HL-60 (cell line): ENCODE data around the gene TINAGL1.

Experiments used
- DNase-seq, 2 experiments: peaks; one replicate each; pipeline ENCODE4 v3.0.0-alpha.2; 2010 to 2020; ENCODE audit warnings: low read depth in 1 of 2, low spot score in 1 of 2
- H3K27ac ChIP-seq: fragments of 250-450 bp; sonication (Bioruptor Pico); replicated peaks from 2 replicates; pipeline ENCODE4 v1.5.1; 2020; ENCODE audit warnings: mild to moderate bottlenecking, moderate library complexity
- H3K27me3 ChIP-seq: fragments of 250-450 bp; sonication (Bioruptor Pico); 2 replicates; pipeline ENCODE4 v1.5.1; 2021; ENCODE audit warnings: mild to moderate bottlenecking, moderate library complexity; ENCODE audit not compliant: insufficient read depth, poor library complexity, severe bottlenecking
- H3K4me3 ChIP-seq: replicated peaks from 2 replicates; pipeline ENCODE4 v1.5.1; 2011; ENCODE audit warnings: mild to moderate bottlenecking, control low read depth, low read length; ENCODE audit not compliant: insufficient read depth
- CTCF ChIP-seq: IDR thresholded peaks from one replicate; pipeline ENCODE4 v1.5.1; 2011; ENCODE audit warnings: low read length, control low read depth, inconsistent platforms; ENCODE audit not compliant: insufficient read depth
- GABPA ChIP-seq: IDR thresholded peaks from 2 replicates; pipeline ENCODE4 v1.6.1; 2012; ENCODE audit warnings: low read depth
- POLR2AphosphoS5 ChIP-seq: IDR thresholded peaks from 2 replicates; pipeline ENCODE4 v1.6.1; 2012; ENCODE audit warnings: low read depth
- REST ChIP-seq: IDR thresholded peaks from 2 replicates; pipeline ENCODE4 v1.6.1; 2012; ENCODE audit warnings: low read depth; ENCODE audit not compliant: insufficient replicate concordance
- SPI1 ChIP-seq: IDR thresholded peaks from 2 replicates; pipeline ENCODE4 v1.6.1; 2012; ENCODE audit warnings: low read depth, mild to moderate bottlenecking, borderline replicate concordance

Gene TINAGL1

GRCh38 chr1:31577515-31578192, 1.3 kb downstream of the TINAGL1 start:
- Histone ChIP-seq H3K27ac (no peak overlapping the region), H3K27me3 (no peaks in the 10 kb centered on the region), H3K4me3 (no peak overlapping the region)
- DNase-seq: no peak
- no peak for TF ChIP-seq SPI1
- TF ChIP-seq GABPA: no peak
- TF ChIP-seq CTCF: no peak
- TF ChIP-seq POLR2AphosphoS5: no peak
- TF ChIP-seq REST: no peak

GRCh38 chr1:31579374-31579773, 3.1 kb downstream of the TINAGL1 start:
- H3K27ac ChIP-seq: no peak overlapping the region
- no peak for DNase-seq
- no peak overlapping the region for H3K4me3 ChIP-seq
- no peak for TF ChIP-seq CTCF
- no peaks in the 10 kb centered on the region for H3K27me3 ChIP-seq

- Histone ChIP-seq H3K27ac (no peak overlapping the region), H3K27me3 (no peaks in the 10 kb centered on the region), H3K4me3 (no peak overlapping the region)
- TF ChIP-seq REST: no peak
- TF ChIP-seq GABPA: no peak
- no peak for TF ChIP-seq POLR2AphosphoS5
- TF ChIP-seq CTCF: no peak
- no peak for TF ChIP-seq SPI1
- DNase-seq: no peak
Measured at GRCh38 chr1:31580513-31580870, 4.2 kb downstream of the TINAGL1 start.

GRCh38 chr1:31580891-31581603, 4.7 kb downstream of the TINAGL1 start:
- H3K27ac ChIP-seq: no peak overlapping the region
- DNase-seq: no peak
- no peak overlapping the region for H3K4me3 ChIP-seq
- TF ChIP-seq GABPA (no peak), POLR2AphosphoS5 (no peak), SPI1 (no peak), REST (no peak), CTCF (no peak)
- no peaks in the 10 kb centered on the region for H3K27me3 ChIP-seq
